Pons (tissue), 1 donor: ENCODE results near the gene APMAP.
A peak's percentile ranks its signal among the peaks of the same experiment; 100 is the strongest.

ENCODE experiments used
- DNase-seq: peaks from one replicate; pipeline ENCODE4 v3.0.0-alpha.2; 2016; ENCODE audit warnings: low spot score

The APMAP gene

GRCh38 chr20:24992487-24993205 is at the start of gene APMAP:
Gene APMAP (minus strand): TSS chr20:24992751. CDS start chr20:24992688, 63 bp downstream.
- peak; percentile 93 for DNase-seq

GRCh38 chr20:25041813-25042530 is 49.4 kb upstream of the APMAP start:
- no peak for DNase-seq

GRCh38 chr20:25040438-25040831 is 47.9 kb upstream of the APMAP start:
- peak; percentile 58 for DNase-seq

GRCh38 chr20:25039697-25040437 is 47.3 kb upstream of the APMAP start:
- DNase-seq = peak; percentile 90

GRCh38 chr20:25038591-25039015 is 46.1 kb upstream of the APMAP start:
- no peak for DNase-seq

GRCh38 chr20:25038103-25038410 is 45.5 kb upstream of the APMAP start:
- DNase-seq = no peak

- DNase-seq = no peak
Measured at GRCh38 chr20:25037288-25038102, 44.9 kb upstream of the APMAP start.

- DNase-seq = peak; percentile 48
Measured at GRCh38 chr20:25036331-25036936, 43.9 kb upstream of the APMAP start.

GRCh38 chr20:25035921-25036320 is 43.4 kb upstream of the APMAP start:
- peak; percentile 67 for DNase-seq

- no peak for DNase-seq
Measured at GRCh38 chr20:25033924-25034300, 41.4 kb upstream of the APMAP start.

GRCh38 chr20:25033265-25033923 is 40.8 kb upstream of the APMAP start:
- DNase-seq = no peak

GRCh38 chr20:25032478-25033264 is 40.1 kb upstream of the APMAP start:
- DNase-seq = peak; percentile 98

- peak; percentile 77 for DNase-seq
Measured at GRCh38 chr20:25032065-25032477, 39.5 kb upstream of the APMAP start.

GRCh38 chr20:25031241-25031640 is 38.7 kb upstream of the APMAP start:
- no peak for DNase-seq

GRCh38 chr20:25030649-25031207 is 38.2 kb upstream of the APMAP start:
- no peak for DNase-seq

GRCh38 chr20:25030007-25030648 is 37.6 kb upstream of the APMAP start:
- DNase-seq = peak; percentile 85

GRCh38 chr20:25025986-25026605 is 33.5 kb upstream of the APMAP start:
- DNase-seq = peak; percentile 46

- DNase-seq = no peak
Measured at GRCh38 chr20:25025091-25025861, 32.7 kb upstream of the APMAP start.
